BE2C (cell line): ENCODE data around the gene CDC7. TPM values are rescaled to one million over a fixed set of nuclear protein-coding genes. Genes with fewer than 3 reads are reported as not detected.
"Not testable (repeated sequence)": the region's sequence is repeated elsewhere in the genome, so short reads cannot be mapped to it uniquely, and the experiment has no call there.

Experiments
- DNase-seq: peaks from one replicate; pipeline ENCODE4 v3.0.0-alpha.2; 2020
- H3K27me3 ChIP-seq: fragments of 250-450 bp; sonication (Bioruptor Pico); 2 replicates; pipeline ENCODE4 v1.5.1; 2020; ENCODE audit warnings: mild to moderate bottlenecking
- H3K36me3 ChIP-seq: fragments of 250-450 bp; sonication (Bioruptor Pico); 2 replicates; pipeline ENCODE4 v1.5.1; 2020; ENCODE audit warnings: mild to moderate bottlenecking
- H3K4me1 ChIP-seq: fragments of 250-450 bp; sonication (Bioruptor Pico); 2 replicates; pipeline ENCODE4 v1.5.1; 2020
- H3K4me3 ChIP-seq: 2 replicates; pipeline ENCODE4 v1.5.1; 2011; ENCODE audit warnings: low read depth, low read length
- H3K9me3 ChIP-seq: fragments of 250-450 bp; sonication (Bioruptor Pico); 2 replicates; pipeline ENCODE4 v1.5.1; 2020
- polyA plus RNA-seq: library from polyadenylated mRNA; unstranded; fragments of >200 nt; gene quantifications from one replicate; pipeline ENCODE4 v1.2.1, GENCODE V29; 2012; ENCODE audit warnings: low read depth, missing spikeins; ENCODE audit not compliant: insufficient read length, insufficient read depth
- TF ChIP-seq, protein P1 (sequence below): IDR thresholded peaks from 2 replicates; pipeline ENCODE4 v1.5.1; 2012; ENCODE audit warnings: mild to moderate bottlenecking, low read depth, low read length

The CDC7 gene
- 6.7 TPM for polyA plus RNA-seq

DNA sequence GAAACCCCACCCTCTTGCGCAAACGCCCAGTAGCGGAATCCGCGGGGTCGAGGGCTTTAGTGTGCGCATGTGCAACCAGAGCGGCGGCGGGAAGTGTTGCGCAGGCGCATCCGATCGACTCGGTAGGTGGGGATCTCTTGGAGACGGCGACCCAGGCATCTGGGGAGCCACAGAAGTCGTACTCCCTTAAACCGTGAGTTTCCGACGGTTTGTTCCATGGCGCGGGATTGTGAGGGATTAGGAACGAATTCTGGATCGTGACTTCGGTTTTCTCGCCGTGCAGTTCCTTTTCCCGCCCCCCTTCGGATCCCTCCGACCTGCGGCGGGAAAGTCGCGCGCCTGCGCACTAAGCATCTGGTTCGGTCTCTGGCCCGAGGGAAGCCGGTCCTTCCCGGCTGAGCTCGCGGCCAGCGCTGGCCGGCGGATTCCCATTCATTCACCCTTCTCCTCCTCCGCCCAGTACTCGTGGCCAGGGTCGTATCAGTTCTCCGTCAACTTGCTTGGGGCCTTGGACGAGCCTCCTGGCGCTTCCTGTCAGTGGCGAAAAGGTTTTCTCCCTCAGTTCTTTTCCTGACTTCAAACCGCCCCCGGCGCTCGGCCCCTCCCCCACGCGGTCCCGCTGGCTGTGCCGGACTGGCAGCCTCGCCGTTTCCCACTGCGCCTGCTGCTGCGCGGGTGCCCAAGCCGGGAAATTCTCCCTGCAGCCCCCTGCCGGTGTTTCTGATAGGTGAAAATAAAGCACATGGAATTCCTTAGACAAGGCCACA, at the start of gene CDC7:
Gene CDC7 (plus strand): TSS at position 96 of the 767 bp plus-strand sequence. CDS start 866 bp downstream, outside the sequence.
- no peaks in the 10 kb centered on the region for H3K9me3 ChIP-seq
- no peaks in the 10 kb centered on the region for H3K36me3 ChIP-seq
- DNase-seq = peak; percentile 93
- H3K4me1 ChIP-seq = no peaks in the 10 kb centered on the region
- TF ChIP-seq, protein P1, sequence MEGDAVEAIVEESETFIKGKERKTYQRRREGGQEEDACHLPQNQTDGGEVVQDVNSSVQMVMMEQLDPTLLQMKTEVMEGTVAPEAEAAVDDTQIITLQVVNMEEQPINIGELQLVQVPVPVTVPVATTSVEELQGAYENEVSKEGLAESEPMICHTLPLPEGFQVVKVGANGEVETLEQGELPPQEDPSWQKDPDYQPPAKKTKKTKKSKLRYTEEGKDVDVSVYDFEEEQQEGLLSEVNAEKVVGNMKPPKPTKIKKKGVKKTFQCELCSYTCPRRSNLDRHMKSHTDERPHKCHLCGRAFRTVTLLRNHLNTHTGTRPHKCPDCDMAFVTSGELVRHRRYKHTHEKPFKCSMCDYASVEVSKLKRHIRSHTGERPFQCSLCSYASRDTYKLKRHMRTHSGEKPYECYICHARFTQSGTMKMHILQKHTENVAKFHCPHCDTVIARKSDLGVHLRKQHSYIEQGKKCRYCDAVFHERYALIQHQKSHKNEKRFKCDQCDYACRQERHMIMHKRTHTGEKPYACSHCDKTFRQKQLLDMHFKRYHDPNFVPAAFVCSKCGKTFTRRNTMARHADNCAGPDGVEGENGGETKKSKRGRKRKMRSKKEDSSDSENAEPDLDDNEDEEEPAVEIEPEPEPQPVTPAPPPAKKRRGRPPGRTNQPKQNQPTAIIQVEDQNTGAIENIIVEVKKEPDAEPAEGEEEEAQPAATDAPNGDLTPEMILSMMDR = peak; percentile 51
- H3K27me3 ChIP-seq = no peaks in the 10 kb centered on the region
- H3K4me3 ChIP-seq = peak within 1 kb of the TSS; percentile 69

DNA sequence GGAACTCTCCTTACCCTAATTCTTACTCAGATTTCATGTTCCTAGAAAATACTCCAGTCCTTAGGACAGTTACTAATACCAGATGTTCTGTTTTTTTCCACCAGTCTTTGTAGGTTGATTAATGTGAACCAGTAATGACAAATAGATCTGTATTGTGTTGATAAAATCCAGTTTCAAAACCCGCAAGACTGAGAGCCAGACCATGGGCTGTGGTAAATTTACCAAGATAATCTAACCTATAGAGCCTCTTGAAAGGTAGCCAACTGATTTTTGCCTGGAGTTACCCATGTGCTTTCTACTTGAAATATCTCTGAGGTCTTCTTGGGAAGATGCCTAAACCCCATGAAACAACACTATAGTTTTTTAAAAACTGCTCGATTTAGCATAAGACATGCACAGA, 46.5 kb upstream of the CDC7 start:
- Histone ChIP-seq H3K9me3 (no peaks in the 10 kb centered on the region), H3K4me1 (peaks cover 13% of the 10 kb centered on the region), H3K27me3 (no peaks in the 10 kb centered on the region), H3K36me3 (no peaks in the 10 kb centered on the region), H3K4me3 (no peak overlapping the region)
- peak; percentile 4 for DNase-seq
- TF ChIP-seq, protein P1 = no peak

DNA sequence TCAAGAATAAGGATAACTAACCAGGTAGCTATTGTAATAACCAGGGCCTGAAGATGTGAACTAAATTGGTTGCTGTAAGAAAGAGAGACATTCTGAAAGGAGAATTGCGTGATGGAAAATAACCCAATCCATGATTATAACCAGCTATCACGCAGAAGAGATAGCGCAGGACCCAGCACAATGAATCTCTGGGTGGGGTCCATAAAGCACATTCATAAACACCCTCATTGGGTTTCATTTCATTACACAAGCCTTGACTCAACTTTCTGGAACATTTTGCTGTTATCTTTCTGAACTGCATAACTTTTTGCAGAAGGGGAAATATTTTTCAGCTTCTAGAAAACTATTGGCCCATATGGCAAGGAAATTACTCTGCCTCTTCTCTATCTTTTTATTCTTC, 45.3 kb upstream of the CDC7 start:
- TF ChIP-seq, protein P1 = no peak
- Histone ChIP-seq H3K27me3 (no peaks in the 10 kb centered on the region), H3K4me3 (no peak overlapping the region), H3K4me1 (peaks cover 13% of the 10 kb centered on the region), H3K36me3 (no peaks in the 10 kb centered on the region), H3K9me3 (no peaks in the 10 kb centered on the region)
- DNase-seq = no peak

DNA sequence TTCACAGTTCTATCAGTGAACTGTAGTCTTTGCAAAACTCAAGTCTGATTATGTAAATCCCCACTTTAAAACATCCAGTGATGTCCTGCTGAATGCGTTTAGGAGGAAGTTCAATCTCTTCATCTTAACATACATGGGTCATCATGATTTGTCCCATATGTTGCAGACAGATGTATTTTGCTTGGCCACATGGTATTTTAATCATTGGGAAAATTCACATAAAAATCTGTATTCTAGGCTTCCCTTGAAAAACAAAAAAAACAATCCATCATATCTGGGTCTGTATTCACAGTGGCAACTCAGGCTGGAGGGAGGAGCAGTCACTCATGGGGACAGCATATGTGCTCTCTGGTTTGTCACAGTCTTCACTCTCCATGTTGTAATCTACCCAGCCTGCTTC, 44.8 kb upstream of the CDC7 start:
- Histone ChIP-seq H3K36me3 (no peaks in the 10 kb centered on the region), H3K27me3 (no peaks in the 10 kb centered on the region), H3K4me3 (no peak overlapping the region), H3K9me3 (no peaks in the 10 kb centered on the region), H3K4me1 (peaks cover 13% of the 10 kb centered on the region)
- TF ChIP-seq, protein P1 = no peak
- DNase-seq = no peak

DNA sequence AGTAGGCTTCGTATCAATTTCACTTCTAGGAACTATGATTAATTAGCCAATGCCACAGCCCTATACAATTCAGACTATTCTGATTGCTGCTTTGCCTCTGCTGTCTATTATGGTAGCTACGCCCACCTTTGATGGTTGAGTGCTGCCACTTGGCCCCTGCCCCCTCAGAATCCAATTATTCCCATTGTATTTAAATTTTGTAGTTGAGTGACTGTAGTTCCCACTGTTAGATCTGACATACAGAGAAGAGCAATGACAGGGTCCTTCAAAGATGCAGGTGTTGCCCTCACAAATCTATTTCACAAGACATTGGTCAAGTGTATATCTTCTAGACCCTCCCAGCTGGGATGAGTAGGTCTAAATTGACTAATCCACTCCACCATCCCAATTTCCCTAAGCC, 35.3 kb upstream of the CDC7 start:
- H3K9me3 ChIP-seq, H3K4me3 ChIP-seq, H3K36me3 ChIP-seq, H3K4me1 ChIP-seq, H3K27me3 ChIP-seq, DNase-seq: not testable (repeated sequence)

DNA sequence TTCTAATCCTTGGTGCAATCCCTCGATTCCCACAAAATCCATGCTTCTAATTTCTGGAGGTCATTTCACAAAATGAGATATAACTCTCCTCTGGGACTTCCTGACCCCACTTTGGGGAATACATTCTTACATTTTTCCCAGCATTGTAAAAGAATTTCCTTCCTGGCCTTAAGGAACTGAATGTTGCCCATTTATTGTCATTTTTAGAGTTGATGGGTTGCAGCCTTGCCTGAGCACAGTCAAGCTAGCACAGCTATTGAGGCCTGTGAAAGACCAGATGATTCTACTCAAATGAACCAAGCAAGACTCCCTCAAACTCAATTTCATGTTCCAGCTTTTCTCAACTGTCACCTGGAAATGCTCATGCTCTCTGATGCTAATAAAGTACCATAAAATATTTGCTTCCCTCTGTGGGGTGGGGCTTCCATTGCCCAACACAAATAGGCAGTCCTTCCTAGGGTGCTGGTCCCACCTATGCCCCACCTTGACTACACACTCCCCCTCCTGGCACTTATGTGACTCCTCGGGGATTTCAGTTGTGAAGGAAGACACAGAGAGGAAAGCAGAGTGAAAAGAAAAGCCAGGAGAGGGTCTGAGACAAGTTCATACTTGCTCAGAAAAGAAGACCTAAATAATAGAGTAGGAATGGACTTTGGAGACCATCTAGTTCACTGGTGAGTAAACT, 24.0 kb upstream of the CDC7 start:
- Histone ChIP-seq H3K36me3 (no peaks in the 10 kb centered on the region), H3K27me3 (no peaks in the 10 kb centered on the region), H3K4me3 (no peak overlapping the region), H3K4me1 (no peaks in the 10 kb centered on the region; the same call in 1 of the 2 replicates), H3K9me3 (no peaks in the 10 kb centered on the region)
- TF ChIP-seq, protein P1 = no peak
- no peak for DNase-seq
